Hepatocyte (in vitro differentiated cells): Measurements from ENCODE around the gene MPZL1. TPM values are rescaled to one million over a fixed set of nuclear protein-coding genes. Genes with fewer than 3 reads are reported as not detected.

Experiments
- DNase-seq: peaks from one replicate; pipeline ENCODE4 v3.0.0-alpha.2; 2016; ENCODE audit warnings: low spot score
- H2AFZ ChIP-seq: fragments of 200-600 bp; sonication (generic); 2 replicates; pipeline ENCODE4 v1.6.0; 2016; ENCODE audit warnings: antibody characterized with exemption, mild to moderate bottlenecking
- H3K27ac ChIP-seq: fragments of 200-600 bp; sonication (generic); 2 replicates; pipeline ENCODE4 v1.5.1; 2016; ENCODE audit warnings: mild to moderate bottlenecking
- H3K27me3 ChIP-seq: fragments of 200-600 bp; sonication (generic); 2 replicates; pipeline ENCODE4 v1.6.1; 2016
- H3K36me3 ChIP-seq: fragments of 200-600 bp; sonication (generic); replicated peaks from 2 replicates; pipeline ENCODE4 v1.5.1; 2016; ENCODE audit warnings: low read depth; ENCODE audit not compliant: insufficient read depth
- H3K4me1 ChIP-seq: fragments of 200-600 bp; sonication (generic); 2 replicates; pipeline ENCODE4 v1.5.1; 2016; ENCODE audit warnings: mild to moderate bottlenecking, moderate library complexity; ENCODE audit not compliant: insufficient read depth
- H3K4me2 ChIP-seq: fragments of 200-600 bp; sonication (generic); 2 replicates; pipeline ENCODE4 v1.6.0; 2016
- H3K4me3 ChIP-seq: fragments of 200-600 bp; sonication (generic); 2 replicates; pipeline ENCODE4 v1.5.1; 2016; ENCODE audit warnings: mild to moderate bottlenecking
- H3K79me2 ChIP-seq: fragments of 200-600 bp; sonication (generic); 2 replicates; pipeline ENCODE4 v1.6.0; 2017; ENCODE audit warnings: mild to moderate bottlenecking
- H3K9me2 ChIP-seq: fragments of 200-600 bp; sonication (generic); replicated peaks from 2 replicates; pipeline ENCODE4 v1.6.0; 2017; ENCODE audit warnings: mild to moderate bottlenecking; ENCODE audit not compliant: insufficient read depth
- H3K9me3 ChIP-seq: fragments of 200-600 bp; sonication (generic); 2 replicates; pipeline ENCODE4 v1.5.1; 2016; ENCODE audit warnings: low read depth, mild to moderate bottlenecking
- H4K20me1 ChIP-seq: fragments of 200-600 bp; sonication (generic); 2 replicates; pipeline ENCODE4 v1.6.0; 2016; ENCODE audit warnings: mild to moderate bottlenecking; ENCODE audit not compliant: insufficient read depth, poor library complexity, severe bottlenecking
- CTCF ChIP-seq: fragments of 200-600 bp; sonication (generic); IDR thresholded peaks from 2 replicates; pipeline ENCODE4 v1.5.1; 2016; ENCODE audit warnings: antibody characterized with exemption, mild to moderate bottlenecking; ENCODE audit not compliant: poor library complexity
- EZH2 ChIP-seq: fragments of 200-600 bp; sonication (generic); IDR thresholded peaks from 2 replicates; pipeline ENCODE4 v1.6.1; 2016; ENCODE audit warnings: antibody characterized with exemption, mild to moderate bottlenecking, borderline replicate concordance
- EZH2phosphoT487 ChIP-seq: fragments of 200-600 bp; sonication (generic); IDR thresholded peaks from one replicate; pipeline ENCODE4 v1.6.1; 2018; ENCODE audit warnings: antibody characterized with exemption, mild to moderate bottlenecking, low read depth, moderate library complexity; ENCODE audit not compliant: unreplicated experiment, severe bottlenecking
- WGBS: methylation state at CpG from one replicate; pipeline ENCODE4 v1.1.6; 2016; ENCODE audit warnings: low lambda C conversion rate; ENCODE audit errors: missing lambda C conversion rate; 5-methylcytosine and 5-hydroxymethylcytosine counted together
- polyA plus RNA-seq: library from polyadenylated mRNA; unstranded; fragments of >200 nt; fragmentation: Nextera tagmentation; extraction: Ambion mirVana; gene quantifications from 2 replicates; pipeline ENCODE4 v1.2.1, GENCODE V29; 2016
- total RNA-seq: library from RNA; depleted of rRNA; stranded (reverse); fragments of >200 nt; gene quantifications from 2 replicates; pipeline ENCODE4 v1.2.3, GENCODE V29; 2014

MPZL1 gene
- total and polyA plus RNA-seq, 2 experiments from 2014 or later, result 176 to 245 TPM

GRCh38 chr1:167799747-167800146, 78.0 kb downstream of the MPZL1 start:
- peaks cover 38% of the 10 kb centered on the region for H3K4me1 ChIP-seq
- H3K4me2 ChIP-seq, result no peak overlapping the region
- no peak for DNase-seq
- TF ChIP-seq EZH2 (no peak), CTCF (no peak), EZH2phosphoT487 (no peak)
- no peak overlapping the region for H3K27ac ChIP-seq
- no peaks in the 10 kb centered on the region for H3K79me2 ChIP-seq
- no peaks in the 10 kb centered on the region for H4K20me1 ChIP-seq
- H3K9me3 ChIP-seq, result no peaks in the 10 kb centered on the region
- no peaks in the 10 kb centered on the region for H3K9me2 ChIP-seq
- H3K27me3 ChIP-seq, result no peaks in the 10 kb centered on the region
- WGBS, result 54% methylated on average over 4 of the region's 4 CpGs
- H2AFZ ChIP-seq, result no peak overlapping the region
- H3K4me3 ChIP-seq, result no peak overlapping the region
- H3K36me3 ChIP-seq, result no peaks in the 10 kb centered on the region

GRCh38 chr1:167800251-167800650, 78.5 kb downstream of the MPZL1 start:
- TF ChIP-seq CTCF, result no peak
- TF ChIP-seq EZH2, result no peak
- H3K9me3 ChIP-seq, result no peaks in the 10 kb centered on the region
- no peak overlapping the region for H3K27ac ChIP-seq
- peaks cover 43% of the 10 kb centered on the region for H3K4me1 ChIP-seq
- no peaks in the 10 kb centered on the region for H3K9me2 ChIP-seq
- no peak overlapping the region for H2AFZ ChIP-seq
- no peak overlapping the region for H3K4me2 ChIP-seq
- DNase-seq, result no peak
- 41% methylated on average over 3 of the region's 3 CpGs for WGBS
- H3K36me3 ChIP-seq, result no peaks in the 10 kb centered on the region
- H3K27me3 ChIP-seq, result no peaks in the 10 kb centered on the region
- H3K79me2 ChIP-seq, result no peaks in the 10 kb centered on the region
- no peaks in the 10 kb centered on the region for H4K20me1 ChIP-seq
- H3K4me3 ChIP-seq, result no peak overlapping the region

- no peak for DNase-seq
- Histone ChIP-seq H3K4me1 (peaks cover 37% of the 10 kb centered on the region), H3K4me3 (no peak overlapping the region), H3K9me2 (no peaks in the 10 kb centered on the region), H3K9me3 (no peaks in the 10 kb centered on the region), H3K36me3 (no peaks in the 10 kb centered on the region), H3K4me2 (no peak overlapping the region), H3K27ac (no peak overlapping the region), H3K27me3 (no peaks in the 10 kb centered on the region), H3K79me2 (no peaks in the 10 kb centered on the region), H4K20me1 (no peaks in the 10 kb centered on the region), H2AFZ (no peak overlapping the region)
- TF ChIP-seq CTCF (no peak), EZH2phosphoT487 (no peak), EZH2 (no peak)
- 93% methylated on average over 4 of the region's 4 CpGs for WGBS
These were observed 80.5 kb downstream of the MPZL1 start for GRCh38 chr1:167802235-167802634.
